GM21529 (cell line): Measurements from ENCODE around the gene NNMT.
"Not testable (repeated sequence)": the region's sequence is repeated elsewhere in the genome, so short reads cannot be mapped to it uniquely, and the experiment has no call there.

ENCODE experiments used
- ATAC-seq: cut with Tn5 transposase; IDR thresholded peaks from one replicate; pipeline ENCODE4 v1.9.1; 2021; ENCODE audit not compliant: unreplicated experiment

Gene NNMT

GRCh38 chr11:114307524-114308203 lies 11.5 kb downstream of the NNMT start:
- ATAC-seq = no peak

GRCh38 chr11:114308689-114309089 lies 12.5 kb downstream of the NNMT start:
- no peak for ATAC-seq

GRCh38 chr11:114309517-114309916 lies 13.3 kb downstream of the NNMT start:
- no peak for ATAC-seq

DNA sequence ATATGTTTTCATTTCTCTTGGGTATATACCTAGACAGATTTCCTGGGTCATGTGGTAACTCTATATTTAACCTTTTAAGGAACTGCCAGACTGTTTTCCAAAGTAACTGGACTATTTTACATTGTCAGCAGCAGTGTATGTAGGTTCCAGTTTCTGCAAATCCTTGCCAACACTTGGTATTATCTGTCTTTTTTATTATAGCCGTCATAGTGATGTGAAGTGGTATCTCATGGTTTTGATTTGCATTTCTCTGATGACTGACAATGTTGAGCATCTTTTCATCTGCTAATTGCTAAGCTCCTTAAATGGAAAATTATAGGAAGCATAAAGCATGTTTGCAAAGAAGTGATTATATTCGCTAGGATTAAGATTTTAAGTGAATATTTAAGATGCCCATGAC lies 13.9 kb downstream of the NNMT start:
- ATAC-seq = no peak

GRCh38 chr11:114311946-114312345 lies 15.7 kb downstream of the NNMT start:
- no peak for ATAC-seq

- ATAC-seq = no peak
Measured at GRCh38 chr11:114314096-114314495, 17.9 kb downstream of the NNMT start.

- ATAC-seq = no peak
Measured at GRCh38 chr11:114315749-114316368, 19.7 kb downstream of the NNMT start.

GRCh38 chr11:114316980-114317786 lies 21.0 kb downstream of the NNMT start:
- no peak for ATAC-seq

GRCh38 chr11:114317787-114318137 lies 21.6 kb downstream of the NNMT start:
- ATAC-seq = no peak

DNA sequence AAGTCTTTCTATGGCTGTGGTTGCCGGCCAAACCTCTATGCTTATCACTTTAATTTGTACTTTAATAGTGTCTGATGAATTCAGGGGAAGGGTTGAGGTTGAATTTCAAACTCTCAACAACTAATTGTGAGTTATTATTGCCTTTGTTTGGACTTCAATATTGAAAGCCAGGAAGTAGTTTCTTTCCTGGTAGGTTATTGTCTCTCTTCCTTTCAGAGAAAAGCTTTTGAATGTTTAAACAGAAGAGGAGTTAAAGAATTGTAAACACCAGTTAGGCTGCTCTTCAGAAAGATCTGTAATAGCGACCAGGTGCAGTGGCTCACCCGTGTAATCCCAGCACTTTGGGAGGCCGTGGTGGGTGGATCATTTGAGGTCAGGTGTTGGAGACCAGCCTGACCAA lies 22.2 kb downstream of the NNMT start:
- ATAC-seq = no peak

GRCh38 chr11:114319716-114320328 lies 23.6 kb downstream of the NNMT start:
- ATAC-seq = no peak

GRCh38 chr11:114321621-114322257 lies 25.5 kb downstream of the NNMT start:
- ATAC-seq = no peak

DNA sequence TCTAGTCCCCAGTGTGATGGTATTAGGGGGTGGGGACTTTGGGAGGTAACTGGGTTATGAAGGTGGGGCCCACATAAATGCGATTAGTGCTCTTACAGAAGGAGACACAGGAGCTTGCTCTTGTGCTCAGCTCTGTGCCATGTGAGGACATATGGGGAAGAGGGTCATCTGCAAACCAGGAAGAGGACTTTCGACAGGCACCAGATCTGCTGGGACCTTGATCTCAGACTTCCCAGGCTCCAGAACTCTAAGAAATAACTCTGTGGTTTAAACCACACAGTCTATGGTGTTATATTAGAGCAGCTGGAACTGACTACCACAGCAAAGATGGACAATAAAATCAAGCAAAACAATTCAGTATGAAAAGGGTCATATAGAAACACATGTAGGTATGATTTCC lies 26.7 kb downstream of the NNMT start:
- ATAC-seq = no peak

DNA sequence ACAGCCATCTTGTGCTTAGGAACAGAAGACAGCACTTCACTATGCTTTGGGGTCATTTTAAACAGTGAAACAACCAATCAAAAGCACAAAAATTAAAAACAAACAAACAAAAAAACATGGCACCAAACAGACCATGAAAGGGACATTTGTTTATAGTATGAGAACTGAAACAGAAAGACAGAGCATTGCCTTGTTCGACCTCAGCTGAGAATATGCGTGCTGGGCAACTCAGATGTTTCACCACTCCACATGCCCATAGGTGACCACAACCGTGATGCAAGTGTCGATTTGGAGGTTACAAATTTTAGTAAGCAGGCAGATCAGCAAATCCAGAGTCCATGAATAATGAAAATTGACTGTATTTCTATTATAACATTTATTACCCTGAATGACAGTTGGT lies 30.0 kb downstream of the NNMT start:
- no peak for ATAC-seq

DNA sequence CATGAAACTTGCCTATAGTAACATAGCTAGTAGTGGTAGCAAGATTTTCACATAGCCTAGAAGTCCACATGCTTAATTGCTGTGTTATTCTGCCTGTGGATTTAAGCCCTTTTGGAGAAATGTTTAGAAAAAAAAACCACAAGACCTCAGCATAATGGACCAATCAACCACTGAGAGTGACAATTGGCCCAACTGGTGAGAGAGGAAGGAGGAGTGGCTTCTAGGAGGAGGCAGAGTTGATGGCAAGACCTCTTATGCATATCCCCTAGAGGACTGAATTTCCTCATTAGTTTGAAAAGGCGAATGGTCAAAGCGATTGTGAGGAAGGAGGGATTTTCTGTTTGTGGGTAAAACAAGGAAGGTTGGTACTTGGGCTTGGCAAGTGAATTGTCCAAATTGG lies 30.6 kb downstream of the NNMT start:
- ATAC-seq = no peak

DNA sequence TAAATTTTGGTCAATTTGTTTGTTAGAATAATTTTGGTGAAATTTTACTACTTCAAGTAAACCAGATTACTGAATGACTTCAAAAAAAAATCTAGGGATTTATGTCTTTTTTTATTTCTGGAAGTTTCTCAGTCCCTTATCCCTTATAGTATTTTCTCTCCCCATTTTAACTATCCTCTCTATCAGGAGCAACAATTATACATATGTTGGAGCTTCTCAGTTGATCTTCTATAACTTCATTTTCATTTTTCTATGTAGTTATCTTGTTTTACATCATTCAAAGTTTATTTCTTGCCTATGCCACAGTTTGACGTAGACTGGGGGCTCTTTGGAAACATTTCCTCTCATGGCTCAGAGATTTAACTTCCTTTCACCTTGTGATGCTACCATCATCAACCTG lies 34.2 kb downstream of the NNMT start:
- ATAC-seq = no peak

- ATAC-seq = peak; percentile 48
Measured at GRCh38 chr11:114340311-114341131, 44.3 kb downstream of the NNMT start.

DNA sequence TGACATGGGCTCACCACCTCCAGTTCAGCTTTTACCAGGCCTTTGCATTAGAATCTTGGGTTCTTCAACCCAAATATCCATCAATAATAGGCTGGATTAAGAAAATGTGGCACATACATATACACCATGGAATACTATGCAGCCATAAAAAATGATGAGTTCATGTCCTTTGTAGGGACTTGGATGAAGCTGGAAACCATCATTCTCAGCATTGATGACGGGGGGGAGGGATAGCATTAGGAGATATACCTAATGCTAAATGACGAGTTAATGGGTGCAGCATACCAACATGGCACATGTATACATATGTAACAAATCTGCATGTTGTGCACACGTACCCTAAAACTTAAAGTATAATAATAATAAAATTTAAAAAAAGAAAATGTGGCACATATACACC lies 45.5 kb downstream of the NNMT start:
- not testable (repeated sequence) for ATAC-seq

DNA sequence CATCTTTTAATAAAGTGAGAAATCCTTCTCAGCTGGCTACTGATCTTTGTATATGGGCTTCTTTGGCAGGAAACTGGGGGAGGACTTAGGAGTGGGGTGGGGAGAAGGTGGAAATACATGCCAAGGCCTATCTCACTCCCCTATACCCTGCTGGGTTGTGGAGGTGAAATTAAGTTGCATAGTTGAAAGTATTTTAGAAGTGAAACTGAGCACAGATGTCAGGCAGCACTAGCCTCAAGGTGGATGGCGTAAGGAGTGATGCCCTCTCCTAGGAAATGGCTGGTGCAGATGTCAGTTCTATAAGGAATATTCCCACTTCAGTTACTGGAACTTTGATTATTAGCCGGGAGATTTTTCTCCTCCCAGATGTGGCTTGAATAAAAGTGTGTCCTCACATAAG lies 46.3 kb downstream of the NNMT start:
- no peak for ATAC-seq

DNA sequence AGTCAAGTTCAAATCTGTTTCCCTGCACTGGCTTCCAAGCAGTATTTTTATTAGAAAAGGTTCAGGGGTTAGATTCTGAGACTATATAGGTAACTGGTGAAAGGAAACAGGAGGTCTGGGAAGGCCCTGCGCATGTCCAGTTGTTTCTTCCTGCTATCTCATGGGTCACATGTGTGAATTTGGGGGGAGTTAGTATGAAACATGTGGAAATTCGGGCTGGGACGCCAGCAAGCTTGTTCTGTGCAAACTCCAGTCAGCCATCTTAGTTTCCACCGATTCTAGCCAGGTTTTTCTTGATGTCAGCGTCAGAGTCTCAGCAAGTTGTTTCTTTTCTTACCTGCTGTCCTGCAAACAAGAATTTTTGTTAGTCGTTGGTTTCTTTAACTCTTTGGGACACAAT lies 46.8 kb downstream of the NNMT start:
- ATAC-seq = no peak
